CD4-positive, alpha-beta T cell treated with Interleukin-12 subunit alpha and Interleukin-12 subunit beta, for 1 hour (primary cell): ENCODE measurements around the gene FNDC3B.
"Not testable (repeated sequence)": the region's sequence is repeated elsewhere in the genome, so short reads cannot be mapped to it uniquely, and the experiment has no call there.

ENCODE experiments used
- DNase-seq: peaks from one replicate; pipeline ENCODE4 v3.0.0-alpha.2; 2020

FNDC3B gene

DNA sequence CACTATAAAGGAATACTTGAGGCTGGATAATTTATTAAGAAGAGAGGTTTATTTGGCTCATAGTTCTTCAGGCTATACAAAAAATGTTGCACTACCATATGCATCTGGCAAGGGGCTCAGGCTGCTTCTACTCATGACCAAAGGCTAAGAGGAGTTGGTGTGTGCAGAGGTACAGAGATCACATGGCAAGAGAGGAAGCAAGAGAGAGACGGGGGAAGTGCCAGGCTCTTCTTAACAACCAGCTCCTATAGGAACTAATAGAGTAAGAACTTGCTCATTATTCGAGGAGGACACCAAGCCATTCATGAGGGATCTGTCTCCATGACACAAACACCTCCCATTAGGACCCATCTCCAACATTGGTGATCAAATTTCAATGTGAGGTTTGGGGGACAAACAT, 6.0 kb upstream of the FNDC3B start:
- DNase-seq, result no peak

DNA sequence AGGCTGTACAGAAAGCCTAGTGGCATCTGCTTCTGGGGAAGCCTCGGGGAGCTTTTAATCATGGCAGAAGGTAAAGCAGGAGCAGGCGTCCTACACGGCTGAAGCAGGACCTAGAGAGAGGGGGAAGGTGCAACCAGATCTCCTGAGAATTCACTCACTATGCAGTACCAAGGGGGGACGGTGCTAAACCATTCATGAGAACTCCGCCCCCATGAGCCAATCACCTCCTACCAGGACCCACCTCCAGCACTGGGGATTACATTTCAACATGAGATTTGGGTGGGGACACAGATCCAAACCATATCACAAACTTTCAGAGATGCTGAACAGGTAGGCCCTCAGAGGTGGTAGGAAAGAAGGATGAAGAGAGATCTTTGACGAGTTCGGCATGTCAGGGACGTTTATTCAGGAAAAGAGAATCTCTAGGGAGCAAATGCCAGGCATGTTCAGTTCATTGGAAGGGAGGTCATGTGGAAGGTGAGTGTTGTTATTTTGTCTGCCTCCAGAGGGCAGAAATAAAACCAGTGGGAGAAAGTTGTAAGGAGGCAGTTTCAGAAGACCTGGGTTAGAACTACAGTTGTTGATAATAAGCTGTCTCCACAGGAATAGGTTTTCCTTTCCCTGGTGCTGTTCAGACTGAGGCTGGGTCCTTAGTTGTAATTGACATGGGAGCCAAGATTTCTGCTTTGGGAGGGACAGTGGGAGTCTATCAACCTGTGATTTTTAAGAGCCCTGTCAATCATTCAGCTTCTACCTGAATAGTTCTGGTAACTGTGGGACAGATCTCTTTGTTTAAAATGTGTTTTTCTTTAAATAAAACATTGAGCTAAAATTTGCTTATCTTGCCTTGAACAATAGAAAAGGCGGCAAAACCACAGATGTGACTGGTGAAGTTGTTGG, 4.3 kb upstream of the FNDC3B start:
- DNase-seq, result peak; percentile 61

- DNase-seq, result no peak
Observed at GRCh38 chr3:172036541-172037215, 2.7 kb upstream of the FNDC3B start.

GRCh38 chr3:172038798-172039435, 461 bp upstream of the FNDC3B start:
- DNase-seq, result no peak

- DNase-seq, result peak; percentile 50
Observed at GRCh38 chr3:172040078-172040980, 951 bp downstream of the FNDC3B start.

- DNase-seq, result no peak
Observed at GRCh38 chr3:172040981-172041963, 1.9 kb downstream of the FNDC3B start.

GRCh38 chr3:172042136-172042662, 2.8 kb downstream of the FNDC3B start:
- no peak for DNase-seq

DNA sequence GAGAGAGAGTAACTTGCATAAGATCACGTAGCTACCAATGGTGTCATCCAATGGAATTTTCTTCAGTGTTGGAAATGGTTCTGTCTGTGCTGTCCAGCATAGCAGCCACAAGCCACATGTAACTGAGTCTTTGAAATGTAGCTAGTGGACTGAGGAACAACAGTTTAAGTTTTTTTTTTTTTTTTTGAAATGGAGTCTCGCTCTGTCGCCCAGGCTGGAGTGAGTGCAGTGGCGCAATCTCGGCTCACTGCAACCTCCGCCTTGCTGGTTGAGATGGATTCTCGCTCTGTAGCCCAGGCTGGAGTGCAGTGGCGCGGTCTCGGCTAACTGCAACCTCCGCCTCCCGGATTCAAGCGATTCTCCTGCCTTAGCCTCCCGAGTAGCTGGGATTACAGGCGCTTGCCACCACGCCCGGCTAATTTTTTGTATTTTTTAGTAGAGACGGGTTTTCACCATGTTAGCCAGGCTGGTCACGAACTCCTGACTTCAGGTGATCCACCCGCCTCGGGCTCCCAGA, 3.3 kb downstream of the FNDC3B start:
- DNase-seq, result not testable (repeated sequence)

DNA sequence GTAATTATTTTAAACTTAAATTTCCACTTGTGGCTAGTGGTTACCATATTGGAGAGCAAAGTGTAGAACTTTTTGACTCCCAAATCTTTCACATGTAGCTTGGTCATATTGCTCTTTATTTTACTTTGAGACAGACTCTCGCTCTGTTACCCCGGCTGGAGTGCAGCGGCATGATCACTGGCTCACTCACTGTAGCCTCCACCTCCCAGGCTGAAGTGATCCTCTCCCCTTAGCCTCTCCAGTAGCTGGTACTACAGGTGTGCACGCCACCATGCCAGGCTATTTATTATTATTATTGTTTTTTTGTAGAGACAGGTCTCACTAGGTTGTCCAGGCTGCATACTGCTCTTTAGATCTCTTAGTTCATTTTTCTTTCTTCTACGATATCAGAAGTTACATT, 3.9 kb downstream of the FNDC3B start:
- no peak for DNase-seq

- DNase-seq, result no peak
Observed at GRCh38 chr3:172043766-172044165, 4.4 kb downstream of the FNDC3B start.

DNA sequence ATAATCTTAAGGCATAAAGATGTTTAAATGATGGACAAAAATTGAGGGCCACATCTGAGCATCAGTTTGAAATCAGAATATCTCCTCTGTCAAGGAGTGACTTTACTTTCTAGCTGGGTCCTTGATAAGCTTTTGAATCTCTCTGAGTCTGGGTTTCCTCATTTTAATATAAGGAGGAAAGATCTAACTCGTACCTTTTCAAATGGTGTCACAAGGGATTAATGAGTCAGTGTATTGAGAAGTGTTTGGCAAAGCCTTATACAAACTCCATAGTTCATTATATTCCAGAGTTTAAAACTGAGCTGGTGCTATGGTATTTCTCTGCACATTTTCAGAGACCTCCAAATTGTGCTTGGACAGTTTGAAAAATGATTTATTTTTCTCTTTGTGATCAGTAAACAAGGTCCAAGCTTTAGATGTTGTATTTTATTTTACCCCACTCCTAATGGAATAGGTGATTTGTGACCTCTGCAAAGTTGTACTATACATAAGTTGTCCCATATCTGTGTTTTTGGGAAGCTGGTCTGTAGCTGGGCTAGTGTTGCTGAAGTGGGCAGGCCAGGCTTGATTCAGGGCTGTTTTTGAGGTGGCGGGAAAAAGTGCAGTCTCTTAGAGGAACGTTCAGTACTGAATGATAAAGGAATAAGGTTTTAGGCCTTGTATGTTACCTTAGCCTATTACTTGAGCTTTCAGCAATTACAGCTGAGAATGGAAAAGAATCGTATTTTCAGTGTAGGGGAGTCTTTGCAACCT, 5.6 kb downstream of the FNDC3B start:
- no peak for DNase-seq

- no peak for DNase-seq
Observed at GRCh38 chr3:172046268-172046915, 7.0 kb downstream of the FNDC3B start.

DNA sequence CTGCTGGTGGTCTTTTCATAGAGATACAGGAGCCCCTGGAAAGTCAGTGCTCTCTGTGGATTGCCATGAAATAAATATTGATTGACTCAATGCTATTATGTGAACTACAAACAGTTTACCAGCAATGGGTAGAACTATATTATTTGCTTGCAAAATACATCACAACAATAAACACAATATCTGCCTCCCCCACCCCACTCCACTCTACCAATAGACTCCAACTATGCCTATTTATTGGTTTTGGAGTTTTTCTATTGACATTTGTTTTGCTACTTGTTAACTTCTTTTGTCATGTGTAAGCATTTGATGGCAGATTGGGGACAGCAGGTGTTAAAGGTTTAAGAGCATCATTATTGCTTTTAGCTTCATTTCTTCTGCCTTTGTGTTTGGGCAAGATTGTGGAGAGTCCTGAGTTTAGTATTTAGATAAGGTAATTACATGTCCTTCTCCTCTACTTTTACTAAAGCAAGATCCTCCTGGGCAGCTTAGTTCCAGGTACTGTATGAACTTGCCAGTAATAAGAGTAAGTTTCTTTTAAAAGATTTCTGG, 8.3 kb downstream of the FNDC3B start:
- no peak for DNase-seq

DNA sequence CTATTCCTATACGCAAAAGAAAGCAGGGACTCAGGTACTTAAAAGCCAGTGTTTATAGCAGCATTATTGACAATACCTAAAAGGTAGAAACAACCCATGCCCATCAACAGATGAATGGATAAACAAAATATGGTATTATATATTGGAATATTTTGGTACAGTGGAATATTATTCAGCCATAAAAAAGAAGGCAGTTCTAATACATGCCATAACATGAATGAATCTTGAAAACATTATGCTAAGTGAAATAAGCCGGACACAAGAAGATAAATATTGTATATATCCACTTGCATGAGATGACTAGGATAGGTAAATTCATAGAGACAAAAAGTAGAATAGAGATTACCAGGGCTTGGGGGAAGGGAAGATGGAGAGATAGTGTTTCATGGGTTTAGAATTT, 9.2 kb downstream of the FNDC3B start:
- no peak for DNase-seq

- no peak for DNase-seq
Observed at GRCh38 chr3:172051310-172051956, 12.1 kb downstream of the FNDC3B start.

GRCh38 chr3:172051957-172052354, 12.6 kb downstream of the FNDC3B start:
- no peak for DNase-seq

- DNase-seq, result no peak
Observed at GRCh38 chr3:172052405-172052804, 13.0 kb downstream of the FNDC3B start.

GRCh38 chr3:172054115-172054764, 14.9 kb downstream of the FNDC3B start:
- no peak for DNase-seq
